ENCODE results near the gene SUCLA2.

Gene SUCLA2

GRCh38 chr13:48001114-48001881 lies at the start of gene SUCLA2:
SUCLA2 (minus strand) TSS chr13:48001273; CDS start chr13:48001269, 4 bp downstream.
- peak; percentile 80 to 98 for DNase-seq

- no peak for DNase-seq
These were observed 49.5 kb upstream of the SUCLA2 start for GRCh38 chr13:48050550-48050949.

GRCh38 chr13:48043789-48044503 lies 42.9 kb upstream of the SUCLA2 start:
- DNase-seq, result no peak

- no peak for DNase-seq
These were observed 41.8 kb upstream of the SUCLA2 start for GRCh38 chr13:48042894-48043293.

- no peak for DNase-seq
These were observed 39.8 kb upstream of the SUCLA2 start for GRCh38 chr13:48040896-48041295.

- DNase-seq, result no peak
These were observed 39.0 kb upstream of the SUCLA2 start for GRCh38 chr13:48040049-48040448.

- DNase-seq, result no peak
These were observed 37.7 kb upstream of the SUCLA2 start for GRCh38 chr13:48038761-48039160.

- peak; percentile 98 to 99 for DNase-seq
These were observed 36.5 kb upstream of the SUCLA2 start, which contains the start of gene NUDT15 for GRCh38 chr13:48037346-48038173. NUDT15 (plus strand) TSS chr13:48037726; CDS start chr13:48037747, 21 bp downstream.

- no peak for DNase-seq
These were observed 28.8 kb upstream of the SUCLA2 start for GRCh38 chr13:48029859-48030258.

- DNase-seq, result no peak
These were observed 27.0 kb upstream of the SUCLA2 start for GRCh38 chr13:48028066-48028465.

- DNase-seq, result no peak
These were observed 18.7 kb upstream of the SUCLA2 start for GRCh38 chr13:48019796-48020195.

GRCh38 chr13:48018637-48019036 lies 17.6 kb upstream of the SUCLA2 start:
- peak in 1 of 2 experiments; percentile 11 for DNase-seq

GRCh38 chr13:48014359-48014758 lies 13.3 kb upstream of the SUCLA2 start:
- no peak for DNase-seq

GRCh38 chr13:48012668-48013067 lies 11.6 kb upstream of the SUCLA2 start:
- no peak for DNase-seq

- no peak for DNase-seq
These were observed 9.6 kb upstream of the SUCLA2 start for GRCh38 chr13:48010698-48011097.

- no peak for DNase-seq
These were observed 8.2 kb upstream of the SUCLA2 start for GRCh38 chr13:48009284-48009683.

- no peak for DNase-seq
These were observed 5.3 kb upstream of the SUCLA2 start for GRCh38 chr13:48006396-48006795.

- no peak for DNase-seq
These were observed 3.1 kb upstream of the SUCLA2 start for GRCh38 chr13:48004201-48004600.

- DNase-seq, result peak in 1 of 2 experiments; percentile 14
These were observed 926 bp upstream of the SUCLA2 start for GRCh38 chr13:48001999-48002398.

GRCh38 chr13:48000559-48001113 lies 437 bp downstream of the SUCLA2 start:
- no peak for DNase-seq

- DNase-seq, result no peak
These were observed 1.1 kb downstream of the SUCLA2 start for GRCh38 chr13:47999973-48000372.

GRCh38 chr13:47997384-47997783 lies 3.7 kb downstream of the SUCLA2 start:
- DNase-seq, result no peak

- no peak for DNase-seq
These were observed 9.2 kb downstream of the SUCLA2 start for GRCh38 chr13:47991859-47992258.
